Activated CD4-positive, alpha-beta memory T cell treated with anti-CD3 and anti-CD28 coated beads for 36 hours (primary cell): Measurements from ENCODE around the gene C1QTNF1. TPM values are rescaled to one million over a fixed set of nuclear protein-coding genes. Genes with fewer than 3 reads are reported as not detected.

Experiments used
- CTCF ChIA-PET: fragments of 350-600 bp; sonication (Branson Sonifier 250); formaldehyde crosslinking; loops from one replicate; lab custom pipeline; 2021; ENCODE audit warnings: antibody characterized with exemption, inconsistent platforms; lab: Charles Lee
- POLR2A ChIA-PET: fragments of 350-600 bp; sonication (Branson Sonifier 250); formaldehyde crosslinking; loops from one replicate; lab custom pipeline; 2021; ENCODE audit warnings: antibody characterized with exemption; lab: Charles Lee
- DNase-seq: peaks from one replicate; pipeline ENCODE4 v3.0.0-alpha.2; 2020
- H3K27ac Mint-ChIP-seq: one replicate; pipeline ENCODE4 v1.8.0; 2021; ENCODE audit warnings: mixed read lengths
- H3K27me3 Mint-ChIP-seq: one replicate; pipeline ENCODE4 v1.8.0; 2021; ENCODE audit warnings: mixed read lengths
- H3K36me3 Mint-ChIP-seq: one replicate; pipeline ENCODE4 v1.8.0; 2021; ENCODE audit warnings: mixed read lengths
- H3K4me1 Mint-ChIP-seq: one replicate; pipeline ENCODE4 v1.8.0; 2021; ENCODE audit warnings: low read depth, mixed read lengths
- H3K4me3 Mint-ChIP-seq: one replicate; pipeline ENCODE4 v1.8.0; 2021; ENCODE audit warnings: mild to moderate bottlenecking, mixed read lengths
- H3K9me3 Mint-ChIP-seq: one replicate; pipeline ENCODE4 v1.8.0; 2021; ENCODE audit warnings: mixed read lengths
- intact Hi-C: fragments of 100-400 bp; cut with micrococcal nuclease; formaldehyde crosslinking; loops from one replicate; pipeline ENCODE4 v1.15.1; 2023
- total RNA-seq, 2 experiments: library from RNA; stranded (reverse); gene quantifications; one replicate each; pipeline ENCODE4 v1.2.3, GENCODE V29; 2021

Gene C1QTNF1
- total RNA-seq, 2 experiments from 2014 or later = 0.31 to 0.38 TPM

- Mint-ChIP-seq H3K36me3 (peaks cover 4% of the 10 kb centered on the region), H3K27ac (no peak overlapping the region), H3K4me3 (no peak overlapping the region), H3K27me3 (peaks cover 15% of the 10 kb centered on the region), H3K9me3 (no peaks in the 10 kb centered on the region), H3K4me1 (no peaks in the 10 kb centered on the region)
- ChIA-PET CTCF (interaction anchor here (1.7 kb wide), 1 partner anchor 303 kb away, joined by 5 read pairs; no protein-coding TSS in a partner anchor), POLR2A (no interaction called here)
- DNase-seq = no peak
- intact Hi-C loops = no loop called here
Observed at GRCh38 chr17:79090443-79091225, 66.7 kb downstream of the C1QTNF1 start.

- POLR2A ChIA-PET = no interaction called here
- Mint-ChIP-seq H3K27ac (no peak overlapping the region), H3K9me3 (no peaks in the 10 kb centered on the region), H3K4me1 (no peaks in the 10 kb centered on the region), H3K4me3 (no peak overlapping the region), H3K27me3 (peaks cover 18% of the 10 kb centered on the region), H3K36me3 (peaks cover 4% of the 10 kb centered on the region)
- DNase-seq = no peak
- CTCF ChIA-PET = interaction anchor here (1.7 kb wide), 1 partner anchor 302 kb away, joined by 5 read pairs; no protein-coding TSS in a partner anchor
- intact Hi-C loops = no loop called here
Observed at GRCh38 chr17:79091226-79091670, 67.3 kb downstream of the C1QTNF1 start.

- CTCF ChIA-PET = interaction anchor here (1.5 kb wide), 1 partner anchor 299 kb away, joined by 6 read pairs; no protein-coding TSS in a partner anchor
- no peak overlapping the region for H3K4me3 Mint-ChIP-seq
Observed at GRCh38 chr17:79092567-79092966, 68.6 kb downstream of the C1QTNF1 start.

GRCh38 chr17:79093270-79093669 lies 69.3 kb downstream of the C1QTNF1 start:
- POLR2A ChIA-PET = no interaction called here
- H3K36me3 Mint-ChIP-seq = no peaks in the 10 kb centered on the region

More at GRCh38 chr17:79092567-79092966, 68.6 kb downstream of the C1QTNF1 start:
- Mint-ChIP-seq H3K27me3 (peaks cover 20% of the 10 kb centered on the region), H3K4me1 (no peaks in the 10 kb centered on the region), H3K36me3 (no peaks in the 10 kb centered on the region), H3K27ac (no peak overlapping the region), H3K9me3 (no peaks in the 10 kb centered on the region)
- intact Hi-C loops = no loop called here
- POLR2A ChIA-PET = no interaction called here
- DNase-seq = no peak

GRCh38 chr17:79094261-79094660 lies 70.3 kb downstream of the C1QTNF1 start:
- intact Hi-C loops = no loop called here
- no peaks in the 10 kb centered on the region for H3K36me3 Mint-ChIP-seq
- no peaks in the 10 kb centered on the region for H3K9me3 Mint-ChIP-seq
- no peak for DNase-seq
- H3K4me3 Mint-ChIP-seq = no peak overlapping the region
- peaks cover 2% of the 10 kb centered on the region for H3K4me1 Mint-ChIP-seq
- peaks cover 32% of the 10 kb centered on the region for H3K27me3 Mint-ChIP-seq
- no peak overlapping the region for H3K27ac Mint-ChIP-seq
- ChIA-PET POLR2A (no interaction called here), CTCF (interaction anchor here (0.9 to 1.5 kb wide), 5 partner anchors 8 to 299 kb away, joined by 3 to 6 read pairs (median 3); no protein-coding TSS in a partner anchor)

More at GRCh38 chr17:79093270-79093669, 69.3 kb downstream of the C1QTNF1 start:
- H3K4me3 Mint-ChIP-seq = no peak overlapping the region
- H3K9me3 Mint-ChIP-seq = no peaks in the 10 kb centered on the region
- intact Hi-C loops = no loop called here
- H3K27me3 Mint-ChIP-seq = peaks cover 26% of the 10 kb centered on the region
- DNase-seq = no peak
- peaks cover 2% of the 10 kb centered on the region for H3K4me1 Mint-ChIP-seq
- H3K27ac Mint-ChIP-seq = no peak overlapping the region
- CTCF ChIA-PET = interaction anchor here (1.0 to 1.5 kb wide), 3 partner anchors 9 to 300 kb away, joined by 3 to 6 read pairs (median 4); no protein-coding TSS in a partner anchor

- Mint-ChIP-seq H3K9me3 (no peaks in the 10 kb centered on the region), H3K27ac (no peak overlapping the region), H3K4me3 (no peak overlapping the region), H3K36me3 (no peaks in the 10 kb centered on the region), H3K27me3 (peaks cover 35% of the 10 kb centered on the region), H3K4me1 (peaks cover 2% of the 10 kb centered on the region)
- ChIA-PET CTCF (interaction anchor here (1.1 kb wide), 1 partner anchor 296 kb away, joined by 3 read pairs; no protein-coding TSS in a partner anchor), POLR2A (no interaction called here)
- intact Hi-C loops = no loop called here
- no peak for DNase-seq
Observed at GRCh38 chr17:79095345-79096055, 71.5 kb downstream of the C1QTNF1 start.

- H3K36me3 Mint-ChIP-seq = no peaks in the 10 kb centered on the region
- H3K27me3 Mint-ChIP-seq = peaks cover 35% of the 10 kb centered on the region
- H3K27ac Mint-ChIP-seq = no peak overlapping the region
- intact Hi-C loops = no loop called here
- ChIA-PET POLR2A (no interaction called here), CTCF (no interaction called here)
- no peak overlapping the region for H3K4me3 Mint-ChIP-seq
- no peak for DNase-seq
- no peaks in the 10 kb centered on the region for H3K9me3 Mint-ChIP-seq
- peaks cover 2% of the 10 kb centered on the region for H3K4me1 Mint-ChIP-seq
Observed at GRCh38 chr17:79096477-79096876, 72.5 kb downstream of the C1QTNF1 start.

- no peak overlapping the region for H3K27ac Mint-ChIP-seq
- H3K27me3 Mint-ChIP-seq = peaks cover 33% of the 10 kb centered on the region
- intact Hi-C loops = no loop called here
- peaks cover 2% of the 10 kb centered on the region for H3K4me1 Mint-ChIP-seq
- no peaks in the 10 kb centered on the region for H3K36me3 Mint-ChIP-seq
- no peak overlapping the region for H3K4me3 Mint-ChIP-seq
- CTCF ChIA-PET = no interaction called here
- no peak for DNase-seq
- H3K9me3 Mint-ChIP-seq = no peaks in the 10 kb centered on the region
- POLR2A ChIA-PET = no interaction called here
Observed at GRCh38 chr17:79097226-79098055, 73.5 kb downstream of the C1QTNF1 start.

- ChIA-PET POLR2A (no interaction called here), CTCF (no interaction called here)
- Mint-ChIP-seq H3K27me3 (peaks cover 37% of the 10 kb centered on the region), H3K27ac (no peak overlapping the region), H3K36me3 (no peaks in the 10 kb centered on the region), H3K4me3 (no peak overlapping the region), H3K4me1 (peaks cover 2% of the 10 kb centered on the region), H3K9me3 (no peaks in the 10 kb centered on the region)
- no peak for DNase-seq
- intact Hi-C loops = no loop called here
Observed at GRCh38 chr17:79098282-79098867, 74.4 kb downstream of the C1QTNF1 start.
